Left lung (tissue), 10 donors: ENCODE measurements around the gene SLC9A9. TPM values are rescaled to one million over a fixed set of nuclear protein-coding genes. Genes with fewer than 3 reads are reported as not detected.
"Not testable (repeated sequence)": the region's sequence is repeated elsewhere in the genome, so short reads cannot be mapped to it uniquely, and the experiment has no call there.

Experiments used
- ATAC-seq: fragments of 200-7000 bp; cut with Tn5 transposase; one replicate; pipeline ENCODE4 v1.9.1; 2020; ENCODE audit warnings: moderate library complexity
- DNase-seq, 4 donors: peaks; one replicate each; pipeline ENCODE4 v3.0.0-alpha.2; 2013 to 2020
- H3K27ac ChIP-seq, 2 donors: fragments of 200-600 bp; sonication (generic) in 1 of 2; one replicate each; pipeline versions ENCODE4 v1.5.0 to v1.8.0; 2020 to 2021
- H3K27me3 ChIP-seq, 2 donors: fragments of 200-600 bp; sonication (generic) in 1 of 2; one replicate each; pipeline versions ENCODE4 v1.5.0 to v1.8.0; 2020 to 2021
- H3K36me3 ChIP-seq, 2 donors: fragments of 200-600 bp; sonication (generic) in 1 of 2; one replicate each; pipeline versions ENCODE4 v1.5.0 to v1.8.0; 2020 to 2021
- H3K4me1 ChIP-seq, 2 donors: fragments of 200-600 bp; one replicate each; pipeline ENCODE4 v1.8.0; 2021
- H3K4me3 ChIP-seq, 2 donors: fragments of 200-600 bp; sonication (generic) in 1 of 2; one replicate each; pipeline versions ENCODE4 v1.5.0 to v1.8.0; 2020 to 2021; ENCODE audit warnings: mild to moderate bottlenecking in 1 of 2
- H3K9me3 ChIP-seq, 2 donors: fragments of 200-600 bp; sonication (generic) in 1 of 2; one replicate each; pipeline versions ENCODE4 v1.5.0 to v1.8.0; 2020 to 2021
- intact Hi-C, 2 donors: fragments of 100-400 bp; cut with DNase I; formaldehyde crosslinking; loops; one replicate each; pipeline versions ENCODE4 v1.11.2 to v1.14.2; 2022
- polyA plus RNA-seq, 6 donors: library from polyadenylated mRNA; unstranded; fragments of 120-200 nt; gene quantifications; one replicate each; pipeline ENCODE4 v1.2.1, GENCODE V29; 2013; ENCODE audit not compliant: insufficient read length in 6 of 6
- total RNA-seq, 2 donors: library from RNA; stranded (reverse); fragmentation: NEBNext Ultra II Directional; extraction: Animal tissue kit (Norgen Biotek cat#: 25700); gene quantifications; one replicate each; pipeline ENCODE4 v1.2.1, GENCODE V29; 2021
- TF ChIP-seq, protein P1 (sequence below), 2 donors: fragments of 200-600 bp; sonication (generic) in 1 of 2; IDR thresholded peaks; one replicate each; pipeline versions ENCODE4 v1.5.0 to v1.8.0; 2021; ENCODE audit warnings: antibody characterized with exemption in 2 of 2
- donor health status: DM: no; HTN: yes; CAD: no.
- donor health status: DM: no; HTN: no; CAD: no.

Gene SLC9A9
- total and polyA plus RNA-seq, 8 donors: 13.9 to 19.6 (median 16.8) TPM

DNA sequence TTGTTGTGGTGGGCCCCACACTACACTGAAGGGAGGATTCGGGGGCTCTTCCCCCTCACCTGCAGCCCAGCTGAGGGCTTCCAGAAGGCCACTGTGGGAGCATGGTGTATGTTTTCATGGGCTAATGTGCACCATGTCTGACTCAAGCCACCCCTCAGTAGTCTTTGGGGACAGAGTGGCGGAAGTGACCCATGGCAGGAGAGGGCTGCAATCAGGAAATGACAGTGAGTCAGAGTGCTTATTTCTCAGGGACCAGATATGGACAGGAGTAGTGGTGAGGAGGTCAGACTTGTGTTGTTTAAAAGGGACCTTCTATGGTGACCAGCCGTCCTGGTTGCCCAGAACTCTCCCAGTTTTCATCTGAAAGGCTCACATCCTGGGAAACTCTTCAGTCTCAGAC, 32.8 kb upstream of the SLC9A9 start:
- no peaks in the 10 kb centered on the region for H3K27me3 ChIP-seq
- H3K4me3 ChIP-seq: no peak overlapping the region
- TF ChIP-seq, protein P1, sequence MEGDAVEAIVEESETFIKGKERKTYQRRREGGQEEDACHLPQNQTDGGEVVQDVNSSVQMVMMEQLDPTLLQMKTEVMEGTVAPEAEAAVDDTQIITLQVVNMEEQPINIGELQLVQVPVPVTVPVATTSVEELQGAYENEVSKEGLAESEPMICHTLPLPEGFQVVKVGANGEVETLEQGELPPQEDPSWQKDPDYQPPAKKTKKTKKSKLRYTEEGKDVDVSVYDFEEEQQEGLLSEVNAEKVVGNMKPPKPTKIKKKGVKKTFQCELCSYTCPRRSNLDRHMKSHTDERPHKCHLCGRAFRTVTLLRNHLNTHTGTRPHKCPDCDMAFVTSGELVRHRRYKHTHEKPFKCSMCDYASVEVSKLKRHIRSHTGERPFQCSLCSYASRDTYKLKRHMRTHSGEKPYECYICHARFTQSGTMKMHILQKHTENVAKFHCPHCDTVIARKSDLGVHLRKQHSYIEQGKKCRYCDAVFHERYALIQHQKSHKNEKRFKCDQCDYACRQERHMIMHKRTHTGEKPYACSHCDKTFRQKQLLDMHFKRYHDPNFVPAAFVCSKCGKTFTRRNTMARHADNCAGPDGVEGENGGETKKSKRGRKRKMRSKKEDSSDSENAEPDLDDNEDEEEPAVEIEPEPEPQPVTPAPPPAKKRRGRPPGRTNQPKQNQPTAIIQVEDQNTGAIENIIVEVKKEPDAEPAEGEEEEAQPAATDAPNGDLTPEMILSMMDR (IDR thresholded peaks at IDR 0.05): no peak
- H3K27ac ChIP-seq: no peak overlapping the region
- no peaks in the 10 kb centered on the region for H3K4me1 ChIP-seq
- ATAC-seq: peak; percentile 29
- intact Hi-C loops: no loop called here
- no peak for DNase-seq
- H3K9me3 ChIP-seq: no peaks in the 10 kb centered on the region
- no peaks in the 10 kb centered on the region for H3K36me3 ChIP-seq

DNA sequence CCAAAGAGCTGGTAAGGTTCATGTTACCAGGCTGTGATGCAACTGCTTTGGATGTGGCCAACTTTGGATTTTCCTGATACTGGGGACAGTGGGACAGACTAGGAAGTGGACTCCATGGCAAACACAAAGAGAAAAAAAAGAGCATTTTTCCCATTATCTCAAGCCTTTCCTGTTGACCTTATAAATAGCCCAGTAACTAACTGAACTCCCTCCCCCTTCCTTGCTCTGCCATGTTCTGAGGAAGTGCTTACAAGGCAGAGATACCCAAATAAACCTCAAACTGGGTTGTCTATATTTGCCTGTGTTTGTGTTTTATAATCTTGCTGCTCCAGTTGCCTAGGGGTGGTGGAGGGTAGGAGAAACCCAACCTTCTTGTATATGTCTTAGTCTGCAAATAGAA, 27.3 kb upstream of the SLC9A9 start:
- H3K27me3 ChIP-seq: no peaks in the 10 kb centered on the region
- intact Hi-C loops: no loop called here
- DNase-seq (no peak), ATAC-seq (no peak)
- TF ChIP-seq, protein P1 (IDR thresholded peaks at IDR 0.05): no peak
- no peaks in the 10 kb centered on the region for H3K4me1 ChIP-seq
- H3K9me3 ChIP-seq: no peaks in the 10 kb centered on the region
- H3K4me3 ChIP-seq: no peak overlapping the region
- no peaks in the 10 kb centered on the region for H3K36me3 ChIP-seq
- no peak overlapping the region for H3K27ac ChIP-seq

DNA sequence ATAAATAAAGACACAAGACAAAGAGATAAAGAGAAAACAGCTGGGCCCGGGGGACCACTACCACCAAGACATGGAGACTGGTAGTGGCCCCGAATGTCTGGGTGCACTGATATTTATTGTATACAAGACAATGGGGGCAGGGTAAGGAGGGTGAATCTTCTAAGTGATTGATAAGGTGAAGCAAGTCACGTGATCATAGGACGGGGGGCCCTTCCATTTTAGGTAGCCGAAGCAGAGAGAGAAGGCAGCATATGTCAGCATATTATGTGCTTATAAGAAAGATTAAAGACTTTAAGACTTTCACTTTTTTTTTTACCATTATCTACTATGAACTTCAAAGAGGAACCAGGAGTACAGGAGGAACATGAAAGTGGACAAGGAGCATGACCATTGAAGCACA, 25.3 kb upstream of the SLC9A9 start:
- intact Hi-C loops, H3K4me1 ChIP-seq, H3K4me3 ChIP-seq, H3K36me3 ChIP-seq, DNase-seq, ATAC-seq, H3K9me3 ChIP-seq, H3K27me3 ChIP-seq, H3K27ac ChIP-seq: not testable (repeated sequence)

DNA sequence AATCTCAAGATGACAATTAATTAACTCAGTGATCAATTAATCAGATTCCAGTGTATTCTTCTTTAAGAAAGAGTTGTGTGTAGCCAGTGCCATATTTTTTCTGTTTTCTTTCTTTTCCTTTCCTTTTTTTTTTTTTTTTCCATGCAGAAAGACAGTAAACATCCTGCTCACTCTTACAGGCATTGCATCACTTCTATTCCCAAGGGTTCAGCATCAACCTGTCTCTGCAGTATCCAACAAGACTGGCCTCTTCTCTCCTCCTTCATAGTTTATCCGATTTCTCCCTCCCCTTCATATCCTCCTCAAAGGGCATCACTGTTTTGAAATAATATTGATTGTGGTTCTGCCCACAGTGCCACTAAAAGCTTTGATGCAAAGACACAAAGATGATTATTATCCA, 17.0 kb upstream of the SLC9A9 start:
- TF ChIP-seq, protein P1 (IDR thresholded peaks at IDR 0.05): no peak
- intact Hi-C loops: no loop called here
- DNase-seq: no peak
- Histone ChIP-seq H3K27ac (no peak overlapping the region), H3K4me3 (no peak overlapping the region), H3K36me3 (no peaks in the 10 kb centered on the region), H3K27me3 (no peaks in the 10 kb centered on the region), H3K9me3 (no peaks in the 10 kb centered on the region), H3K4me1 (no peaks in the 10 kb centered on the region)
- ATAC-seq: no peak

DNA sequence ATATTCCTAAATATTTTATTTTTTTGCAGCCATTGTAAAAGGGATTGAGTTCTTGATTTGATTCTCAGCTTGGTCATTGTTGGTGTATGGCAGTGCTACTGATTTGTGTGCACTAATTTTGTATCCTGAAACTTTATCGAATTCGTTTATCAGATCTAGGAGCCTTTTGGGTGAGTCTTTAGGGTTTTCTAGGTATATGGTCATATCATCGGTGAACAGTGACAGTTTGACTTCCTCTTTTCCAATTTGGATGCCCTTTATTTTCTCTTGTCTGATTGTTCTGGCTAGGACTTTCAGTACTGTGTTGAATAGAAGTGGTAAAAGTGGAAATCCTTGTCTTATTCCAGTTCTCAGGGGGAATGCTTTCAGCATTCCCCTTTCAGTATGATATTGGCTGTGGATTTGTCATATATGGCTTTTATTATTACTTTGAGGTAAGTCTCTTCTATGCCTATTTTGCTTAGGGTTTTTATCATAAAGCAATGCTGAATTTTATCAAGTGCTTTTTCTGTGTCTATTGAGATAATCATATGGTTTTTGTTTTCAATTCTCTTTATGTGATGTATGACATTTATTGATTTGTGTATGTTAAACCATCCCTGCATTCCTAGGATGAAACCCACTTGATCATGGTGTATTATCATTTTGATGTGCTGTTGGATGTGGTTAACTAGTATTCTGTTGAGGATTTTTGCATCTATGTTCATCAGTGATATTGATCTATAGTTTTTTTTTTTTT, 11.4 kb upstream of the SLC9A9 start:
- H3K4me1 ChIP-seq: no peaks in the 10 kb centered on the region
- H3K36me3 ChIP-seq: no peaks in the 10 kb centered on the region
- TF ChIP-seq, protein P1 (IDR thresholded peaks at IDR 0.05): no peak
- no peak overlapping the region for H3K4me3 ChIP-seq
- H3K27ac ChIP-seq: no peak overlapping the region
- no peak for ATAC-seq
- no peaks in the 10 kb centered on the region for H3K27me3 ChIP-seq
- no peak for DNase-seq
- peaks cover 0 to 4% of the 10 kb centered on the region in 2 donors for H3K9me3 ChIP-seq
- intact Hi-C loops: no loop called here
